GM18505 (cell line): ENCODE data around the gene PPM1G.

Experiments used
- ATAC-seq: cut with Tn5 transposase; IDR thresholded peaks from one replicate; pipeline ENCODE4 v1.9.1; 2021; ENCODE audit not compliant: unreplicated experiment
- POLR2A ChIP-seq: IDR thresholded peaks from 4 replicates; pipeline ENCODE4 v1.6.1; 2011; ENCODE audit warnings: borderline replicate concordance; ENCODE audit not compliant: insufficient read depth, insufficient read length; ENCODE audit errors: extremely low read depth

Gene PPM1G

GRCh38 chr2:27390822-27391679, 18.3 kb downstream of the PPM1G start:
- ATAC-seq: no peak
- TF ChIP-seq POLR2A: no peak

DNA sequence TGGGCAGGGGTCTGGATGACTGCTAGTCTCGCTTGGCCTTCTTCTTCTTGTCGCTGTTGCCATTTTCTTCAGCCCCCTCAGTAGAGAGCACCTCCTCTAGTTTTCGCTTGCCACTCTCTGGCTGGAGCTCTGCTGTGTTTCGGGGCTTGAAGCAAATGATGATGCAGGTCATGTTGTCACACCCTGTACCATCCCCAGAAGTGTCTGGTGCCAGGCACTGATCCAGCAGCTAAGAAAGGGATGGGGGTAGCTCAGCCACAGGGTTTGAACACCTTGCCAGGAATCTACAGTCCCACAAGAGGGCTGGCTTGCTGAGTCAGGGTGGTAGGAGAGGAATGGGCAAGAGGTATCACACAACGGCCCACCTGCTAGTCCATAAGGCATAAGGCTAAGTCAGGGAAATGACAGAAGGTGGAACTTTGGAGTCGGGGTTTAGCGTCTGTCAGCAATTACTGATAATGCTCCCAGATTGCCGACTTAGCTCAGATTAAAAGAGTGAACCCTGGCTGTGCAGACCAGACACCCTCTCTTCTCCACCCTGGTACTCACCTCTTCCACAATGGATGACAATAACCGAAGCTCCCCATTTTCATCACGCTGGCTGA, 27.7 kb downstream of the PPM1G start:
- no peak for TF ChIP-seq POLR2A
- ATAC-seq: no peak

DNA sequence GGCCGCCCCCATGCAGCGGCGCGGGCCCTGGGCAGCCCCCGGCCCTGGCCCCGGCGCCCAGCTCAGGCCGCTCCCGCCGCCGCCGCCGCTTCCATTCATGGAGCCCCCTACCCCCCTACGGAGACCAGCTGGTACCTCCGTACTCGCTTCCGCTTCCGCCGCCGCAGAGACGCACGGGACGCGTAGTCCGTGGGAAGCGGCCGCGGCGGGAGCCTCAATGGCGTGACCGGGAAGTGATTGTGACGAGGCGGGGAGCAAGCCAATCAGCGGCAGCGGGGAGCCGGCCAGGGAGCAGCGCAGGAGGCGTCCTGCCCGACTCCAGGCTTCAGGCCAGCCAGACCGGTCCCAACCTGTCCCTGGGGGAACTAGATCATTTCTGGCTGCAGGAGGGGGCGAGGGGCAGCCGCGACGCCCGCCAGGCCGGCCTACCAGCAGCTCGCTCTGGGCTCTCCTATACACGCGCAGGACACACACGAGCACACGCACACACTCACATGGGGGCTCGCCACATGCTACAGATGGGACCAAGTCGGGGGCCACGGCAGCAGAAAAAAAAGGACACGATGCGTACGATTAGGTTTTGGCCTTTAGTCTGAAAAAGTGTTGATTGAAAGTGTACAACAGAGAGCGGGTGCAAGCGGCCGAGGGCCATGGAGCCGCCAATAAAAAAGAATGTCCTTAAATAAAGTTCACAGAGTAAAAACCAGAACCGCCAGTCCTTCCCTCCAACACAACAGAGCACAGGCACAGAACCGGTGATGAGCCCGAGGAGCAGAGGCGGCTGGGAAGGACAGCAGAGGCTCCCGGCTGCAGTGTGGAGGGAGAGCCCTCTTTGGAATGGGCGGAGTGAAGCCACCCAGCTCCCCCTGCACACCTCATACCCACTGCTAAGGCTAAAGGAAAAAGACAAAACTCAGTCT, 28.5 kb downstream of the PPM1G start, which contains the start of gene ZNF513:
Gene ZNF513, minus strand, starts transcription at position 109 of the 920 bp plus-strand sequence. CDS start 208 bp downstream, outside the sequence.
- ATAC-seq: peak; percentile 80
- TF ChIP-seq POLR2A: peak; percentile 77

DNA sequence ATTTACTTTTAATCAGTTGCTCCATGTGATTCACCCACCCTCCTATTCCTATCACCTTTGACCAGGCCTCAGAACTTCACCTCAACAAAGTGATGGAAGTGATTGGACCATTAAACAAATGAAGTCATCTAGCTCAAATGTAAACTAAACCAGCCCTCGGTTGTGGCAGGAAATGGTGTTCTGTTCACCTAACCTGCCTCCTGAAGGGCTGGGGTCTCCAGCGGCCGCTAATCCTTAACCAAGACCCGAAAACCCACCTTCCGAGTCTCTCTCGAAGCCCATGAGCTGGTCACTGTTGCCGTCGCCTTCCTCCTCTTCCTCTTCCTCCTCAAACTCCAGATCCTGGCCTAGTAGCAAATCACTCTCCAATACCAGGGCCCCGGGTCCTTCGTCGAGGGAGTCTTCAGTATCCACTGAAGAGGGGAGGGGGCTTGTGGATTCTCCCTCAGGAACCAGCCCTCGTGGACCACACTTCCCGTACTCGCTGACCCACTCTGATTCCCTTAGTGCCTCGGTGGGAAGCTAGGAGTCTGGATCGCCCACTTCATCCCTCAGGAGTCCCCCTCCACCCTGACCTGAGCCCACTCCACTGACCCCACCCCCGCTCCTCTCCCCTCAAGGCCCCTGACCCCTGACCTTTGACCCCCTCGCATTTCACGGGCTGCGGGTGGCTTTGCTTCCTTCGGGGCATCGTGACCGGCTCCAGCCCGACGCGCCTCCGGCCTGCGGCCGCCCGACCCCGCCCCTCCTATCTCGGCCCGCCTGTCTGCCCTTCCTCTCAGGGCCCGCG, 29.4 kb downstream of the PPM1G start:
- TF ChIP-seq POLR2A: peak; percentile 38
- ATAC-seq: no peak

DNA sequence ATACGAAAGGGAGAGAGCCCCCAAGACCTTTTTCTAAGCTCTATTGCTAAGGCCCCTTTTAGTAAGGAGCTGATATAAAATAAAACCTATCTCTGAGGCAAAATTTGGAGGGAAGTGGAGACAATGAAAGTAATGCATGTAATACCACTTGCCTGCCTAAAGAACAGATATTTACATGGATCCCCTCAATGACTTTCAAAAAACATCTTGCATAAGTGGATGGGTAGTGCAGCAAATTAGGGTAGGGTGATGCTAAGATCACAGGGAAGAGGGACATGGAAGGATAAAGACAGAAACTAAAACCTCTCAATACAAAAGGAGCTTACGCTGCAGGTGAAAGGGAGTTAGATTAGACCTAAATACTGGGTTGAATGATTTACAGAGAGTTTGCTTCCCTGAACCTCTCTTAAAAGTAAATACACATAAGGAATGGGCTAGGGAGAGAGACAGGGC, 30.0 kb downstream of the PPM1G start:
- ATAC-seq: no peak

DNA sequence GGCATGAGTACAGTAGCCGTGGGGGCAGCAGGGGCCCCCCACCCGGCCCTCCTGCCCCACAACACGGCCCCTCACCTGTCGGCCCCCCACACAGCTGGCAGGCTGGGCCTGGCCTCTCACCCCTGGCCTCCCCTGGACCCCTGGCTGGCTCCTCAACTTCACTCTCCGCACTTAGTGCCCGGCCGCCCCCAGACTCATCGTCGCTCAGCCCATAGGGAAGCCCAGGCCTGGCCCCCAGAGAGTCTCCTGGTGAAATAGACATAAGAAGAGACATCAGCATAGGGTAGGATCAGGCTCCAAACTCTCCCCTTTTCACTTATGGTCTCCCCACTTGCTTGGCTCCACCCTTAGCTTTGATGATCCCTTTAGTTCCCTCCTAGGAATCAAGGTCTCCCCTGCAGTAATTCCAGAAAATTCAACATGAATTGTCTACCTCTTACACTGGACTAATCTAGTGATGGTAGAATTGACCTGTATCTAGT, 30.5 kb downstream of the PPM1G start:
- TF ChIP-seq POLR2A: no peak
- ATAC-seq: no peak

More for the DNA sequence above, 30.0 kb downstream of the PPM1G start:
- no peak for TF ChIP-seq POLR2A

- peak; percentile 1 for TF ChIP-seq POLR2A
- ATAC-seq: no peak
Measured at GRCh38 chr2:27378096-27378808, 31.1 kb downstream of the PPM1G start.

- TF ChIP-seq POLR2A: peak; percentile 9
- ATAC-seq: no peak
Measured at GRCh38 chr2:27377618-27378095, 31.7 kb downstream of the PPM1G start.

- TF ChIP-seq POLR2A: no peak
- ATAC-seq: no peak
Measured at GRCh38 chr2:27376866-27377617, 32.3 kb downstream of the PPM1G start.

DNA sequence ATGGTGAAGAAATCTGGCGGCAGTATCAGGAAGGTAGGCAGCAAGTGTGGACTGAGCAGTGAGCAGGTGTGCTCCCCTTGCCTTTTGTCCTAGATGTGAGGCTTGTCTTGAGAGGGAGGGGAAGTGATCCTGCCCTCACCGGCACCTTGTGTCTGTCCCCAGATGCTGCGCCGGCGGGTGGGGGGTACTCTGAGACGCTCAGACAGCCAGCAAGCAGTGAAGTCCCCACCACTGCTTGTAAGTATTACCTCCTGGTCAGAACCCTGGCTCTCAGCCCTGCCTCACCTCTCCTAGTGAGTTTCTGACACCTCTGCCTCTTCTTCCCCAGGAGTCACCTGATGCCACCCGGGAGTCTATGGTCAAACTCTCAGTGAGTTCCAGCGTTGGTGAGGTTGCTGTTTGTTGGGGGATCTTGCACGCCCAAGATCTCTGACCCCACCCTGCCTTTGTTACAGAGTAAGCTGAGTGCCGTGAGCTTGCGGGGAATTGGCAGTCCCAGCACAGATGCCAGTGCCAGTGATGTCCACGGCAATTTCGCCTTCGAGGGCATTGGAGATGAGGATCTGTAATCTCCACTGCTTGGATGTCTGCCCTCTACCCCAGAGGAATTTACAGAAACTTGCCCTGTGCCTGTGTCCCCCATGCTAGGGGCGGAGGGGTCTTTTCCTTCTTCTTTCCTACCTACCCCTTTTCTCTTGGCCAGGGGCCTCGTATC, 33.1 kb downstream of the PPM1G start:
- no peak for TF ChIP-seq POLR2A
- no peak for ATAC-seq

GRCh38 chr2:27375513-27376099, 33.8 kb downstream of the PPM1G start:
- TF ChIP-seq POLR2A: no peak
- ATAC-seq: no peak

DNA sequence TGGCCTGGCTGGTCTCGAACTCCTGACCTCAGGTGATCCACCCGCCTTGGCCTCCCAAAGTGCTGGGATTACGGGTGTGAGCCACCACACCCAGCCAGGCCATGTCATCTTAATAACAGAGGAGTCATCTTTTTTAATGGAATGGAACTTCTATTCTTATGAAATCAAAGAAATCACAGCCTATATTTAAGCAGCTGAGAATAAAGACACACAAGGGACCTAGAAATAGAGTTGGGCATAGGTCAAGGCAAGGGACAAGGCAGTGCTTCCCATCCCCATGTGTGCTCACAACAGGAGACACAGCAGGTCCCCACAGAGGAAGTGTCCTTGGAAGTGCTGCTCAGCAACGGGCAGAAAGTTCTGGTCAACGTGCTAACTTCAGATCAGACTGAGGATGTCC, 35.8 kb downstream of the PPM1G start:
- ATAC-seq: no peak
- TF ChIP-seq POLR2A: no peak
